ENCODE measurements around the gene SEC61A1.

Gene SEC61A1

DNA sequence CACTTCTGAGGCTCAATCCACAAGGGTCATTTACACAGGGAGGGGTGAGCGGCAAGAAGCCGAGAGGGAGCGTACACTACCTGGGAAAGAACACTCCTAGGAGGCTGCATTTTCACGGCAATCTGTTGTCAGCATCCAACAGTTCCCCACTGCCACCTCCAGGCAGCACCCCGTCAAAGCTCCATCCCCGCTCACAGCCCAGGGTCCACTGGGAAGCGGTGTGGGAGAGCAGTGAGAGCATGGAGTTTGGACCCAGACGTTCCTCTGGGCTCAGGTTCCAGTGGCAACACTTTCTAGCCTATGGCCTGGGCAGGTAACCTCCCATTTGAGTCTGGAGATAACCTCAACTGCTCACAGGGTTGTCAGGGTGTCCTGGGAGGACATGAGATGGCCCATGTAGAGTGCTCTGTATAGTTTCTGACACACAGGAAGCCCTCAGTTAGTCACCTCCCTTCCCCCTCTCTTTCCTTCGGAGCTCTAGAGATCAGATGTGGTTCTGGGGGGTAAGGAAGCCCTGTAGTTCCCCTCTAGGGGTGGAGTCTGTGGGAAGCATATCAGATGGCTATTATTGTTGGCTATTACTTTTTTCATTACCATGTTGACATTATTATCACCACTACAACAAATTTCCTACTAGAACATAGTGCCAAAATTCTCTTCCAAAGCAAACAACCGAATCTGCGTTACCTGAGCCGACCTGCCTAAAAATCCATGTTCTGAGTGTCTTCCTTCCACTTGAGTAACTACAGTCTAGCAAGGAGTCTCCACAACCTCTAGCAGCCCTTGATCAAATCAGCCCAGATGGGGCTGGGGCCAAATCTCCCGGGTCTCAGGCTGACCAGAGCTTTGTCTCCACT is 42.3 kb downstream of the SEC61A1 start:
- no peak overlapping the region for H3K4me3 ChIP-seq (replicated peaks; ENCODE audit: low read depth, low read length)
- no peak for DNase-seq (ENCODE audit: extremely low read depth, insufficient read length)
- TF ChIP-seq, protein P1, sequence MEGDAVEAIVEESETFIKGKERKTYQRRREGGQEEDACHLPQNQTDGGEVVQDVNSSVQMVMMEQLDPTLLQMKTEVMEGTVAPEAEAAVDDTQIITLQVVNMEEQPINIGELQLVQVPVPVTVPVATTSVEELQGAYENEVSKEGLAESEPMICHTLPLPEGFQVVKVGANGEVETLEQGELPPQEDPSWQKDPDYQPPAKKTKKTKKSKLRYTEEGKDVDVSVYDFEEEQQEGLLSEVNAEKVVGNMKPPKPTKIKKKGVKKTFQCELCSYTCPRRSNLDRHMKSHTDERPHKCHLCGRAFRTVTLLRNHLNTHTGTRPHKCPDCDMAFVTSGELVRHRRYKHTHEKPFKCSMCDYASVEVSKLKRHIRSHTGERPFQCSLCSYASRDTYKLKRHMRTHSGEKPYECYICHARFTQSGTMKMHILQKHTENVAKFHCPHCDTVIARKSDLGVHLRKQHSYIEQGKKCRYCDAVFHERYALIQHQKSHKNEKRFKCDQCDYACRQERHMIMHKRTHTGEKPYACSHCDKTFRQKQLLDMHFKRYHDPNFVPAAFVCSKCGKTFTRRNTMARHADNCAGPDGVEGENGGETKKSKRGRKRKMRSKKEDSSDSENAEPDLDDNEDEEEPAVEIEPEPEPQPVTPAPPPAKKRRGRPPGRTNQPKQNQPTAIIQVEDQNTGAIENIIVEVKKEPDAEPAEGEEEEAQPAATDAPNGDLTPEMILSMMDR (IDR thresholded peaks at IDR 0.05; ENCODE audit: insufficient read depth, low read length, poor library complexity, severe bottlenecking): no peak
- H3K27me3 ChIP-seq (replicated peaks; ENCODE audit: control insufficient read depth, insufficient read depth, low read length): no peaks in the 10 kb centered on the region
- peaks cover 26% of the 10 kb centered on the region for H3K36me3 ChIP-seq (ENCODE audit: control insufficient read depth, insufficient read depth, low read length)

DNA sequence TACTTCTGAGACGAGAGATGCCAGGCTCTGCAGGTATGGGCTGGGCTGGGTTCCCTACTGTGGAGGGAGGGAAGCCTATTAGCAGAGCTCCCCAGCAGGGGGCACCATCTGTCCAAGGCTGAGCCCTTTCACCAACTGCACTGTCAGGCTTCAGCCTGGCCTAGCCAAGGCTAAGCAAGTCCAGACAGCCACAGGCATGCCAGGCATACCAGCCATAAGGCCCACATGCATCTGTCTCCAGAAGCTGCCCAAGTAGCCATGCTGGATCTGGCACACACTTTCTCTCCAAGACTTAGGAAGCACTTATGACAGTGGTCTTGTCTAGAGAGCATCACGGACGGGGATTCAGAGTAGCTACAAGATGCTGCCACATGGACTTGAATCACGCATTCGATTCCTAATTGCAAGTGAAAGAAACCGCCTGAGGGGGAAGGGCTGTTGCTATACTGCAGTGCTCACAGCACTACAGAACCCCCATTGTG is 43.0 kb downstream of the SEC61A1 start:
- H3K36me3 ChIP-seq (ENCODE audit: control insufficient read depth, insufficient read depth, low read length): peaks cover 28% of the 10 kb centered on the region
- H3K4me3 ChIP-seq (replicated peaks; ENCODE audit: low read depth, low read length): no peak overlapping the region
- peak; percentile 37 for DNase-seq (ENCODE audit: extremely low read depth, insufficient read length)
- H3K27me3 ChIP-seq (replicated peaks; ENCODE audit: control insufficient read depth, insufficient read depth, low read length): no peaks in the 10 kb centered on the region
- TF ChIP-seq, protein P1 (IDR thresholded peaks at IDR 0.05; ENCODE audit: insufficient read depth, low read length, poor library complexity, severe bottlenecking): peak; percentile 88

DNA sequence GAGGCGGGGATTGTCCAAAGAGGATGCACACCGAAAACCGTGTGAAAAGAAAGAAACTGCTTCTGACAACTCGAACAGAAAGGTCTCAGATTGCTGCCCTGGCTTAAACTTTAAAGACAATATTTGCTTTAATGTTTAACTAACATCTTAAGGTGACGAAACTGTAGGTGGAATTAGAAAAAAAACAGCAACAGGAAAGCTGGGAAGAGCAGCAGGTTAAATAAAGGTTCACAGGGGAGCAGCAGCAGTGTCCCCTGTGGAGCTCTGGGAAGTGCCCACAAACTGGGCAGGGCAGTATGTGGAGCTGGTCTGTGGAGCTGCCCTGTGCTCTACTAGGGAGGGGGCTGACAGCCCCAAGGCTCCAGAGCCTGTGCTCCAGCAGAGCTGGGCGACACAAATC is 46.0 kb downstream of the SEC61A1 start:
- Histone ChIP-seq H3K4me3 (replicated peaks; ENCODE audit: low read depth, low read length) (no peak overlapping the region), H3K27me3 (replicated peaks; ENCODE audit: control insufficient read depth, insufficient read depth, low read length) (no peaks in the 10 kb centered on the region), H3K36me3 (ENCODE audit: control insufficient read depth, insufficient read depth, low read length) (peaks cover 35% of the 10 kb centered on the region)
- DNase-seq (ENCODE audit: extremely low read depth, insufficient read length): no peak
- TF ChIP-seq, protein P1 (IDR thresholded peaks at IDR 0.05; ENCODE audit: insufficient read depth, low read length, poor library complexity, severe bottlenecking): no peak

DNA sequence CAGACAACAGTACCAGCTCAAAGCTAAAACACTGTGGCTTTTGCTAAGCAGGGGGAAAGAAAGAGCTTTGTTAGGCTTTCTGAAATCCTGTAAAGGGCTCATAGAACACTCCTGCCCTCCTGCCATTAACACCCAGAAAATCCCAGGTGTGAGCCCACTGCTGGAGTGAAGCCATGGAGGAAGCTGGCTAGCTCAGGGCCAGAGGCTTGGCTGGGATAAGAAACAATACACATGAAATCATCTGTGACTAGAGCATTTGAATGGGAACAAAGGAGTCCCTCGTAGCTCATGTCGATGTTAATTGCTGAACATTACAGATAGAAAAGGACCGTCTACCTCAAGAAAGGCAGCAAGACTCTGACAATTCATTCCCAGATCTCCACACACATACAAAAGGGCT is 47.9 kb downstream of the SEC61A1 start:
- DNase-seq (ENCODE audit: extremely low read depth, insufficient read length): no peak
- peaks cover 28% of the 10 kb centered on the region for H3K36me3 ChIP-seq (ENCODE audit: control insufficient read depth, insufficient read depth, low read length)
- no peaks in the 10 kb centered on the region for H3K27me3 ChIP-seq (replicated peaks; ENCODE audit: control insufficient read depth, insufficient read depth, low read length)
- H3K4me3 ChIP-seq (replicated peaks; ENCODE audit: low read depth, low read length): no peak overlapping the region
- TF ChIP-seq, protein P1 (IDR thresholded peaks at IDR 0.05; ENCODE audit: insufficient read depth, low read length, poor library complexity, severe bottlenecking): no peak

DNA sequence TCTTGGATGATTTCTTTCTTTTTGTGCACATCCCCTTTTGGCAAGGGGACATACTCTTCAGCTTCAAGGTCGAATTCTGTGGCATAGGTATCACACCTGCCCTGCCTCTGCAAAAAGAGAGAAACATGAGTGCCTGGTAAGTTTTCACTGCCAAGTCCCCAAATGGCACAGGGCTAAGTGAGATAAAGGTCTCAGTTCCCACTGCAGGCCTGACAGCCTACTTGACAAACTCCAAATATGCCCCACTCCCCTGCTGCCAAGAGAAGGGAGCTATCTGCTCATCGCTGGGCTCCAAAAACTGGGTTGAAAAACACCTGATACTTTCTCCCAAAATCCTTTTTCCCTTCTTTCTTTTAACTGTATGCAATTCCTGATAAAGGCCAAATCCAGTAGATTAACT is 48.4 kb downstream of the SEC61A1 start:
- TF ChIP-seq, protein P1 (IDR thresholded peaks at IDR 0.05; ENCODE audit: insufficient read depth, low read length, poor library complexity, severe bottlenecking): no peak
- Histone ChIP-seq H3K27me3 (replicated peaks; ENCODE audit: control insufficient read depth, insufficient read depth, low read length) (no peaks in the 10 kb centered on the region), H3K4me3 (replicated peaks; ENCODE audit: low read depth, low read length) (no peak overlapping the region), H3K36me3 (ENCODE audit: control insufficient read depth, insufficient read depth, low read length) (peaks cover 27% of the 10 kb centered on the region)
- no peak for DNase-seq (ENCODE audit: extremely low read depth, insufficient read length)
